Measurements from ENCODE around the gene MMP21. TPM values are rescaled to one million over a fixed set of nuclear protein-coding genes. Genes with fewer than 3 reads are reported as not detected.

Gene MMP21
- total and polyA plus RNA-seq, 2 donors (not counting 1 experiment from before 2014, with no cell fraction given) = 0.05 to 0.17 TPM

DNA sequence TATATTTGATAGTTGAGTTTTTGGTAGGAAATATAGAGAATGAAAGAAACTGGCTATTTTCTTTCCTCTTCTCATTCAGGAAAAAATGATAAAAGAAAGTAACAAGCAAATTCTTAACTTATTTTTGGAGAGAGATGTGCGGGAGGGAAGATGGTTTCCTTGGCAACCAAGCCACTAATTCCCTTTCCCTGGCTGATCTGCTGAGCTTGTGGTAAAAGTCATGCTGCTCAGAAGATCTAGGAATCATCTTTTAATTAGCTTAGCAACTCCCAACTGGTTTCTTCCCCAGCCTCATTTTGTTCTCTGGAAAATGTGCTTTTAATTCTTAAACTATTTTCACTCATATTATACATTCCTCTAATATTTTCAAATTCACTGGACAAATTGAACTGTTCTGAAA, 35.6 kb upstream of the MMP21 start:
- no peak for DNase-seq (ENCODE audit: low read depth in 2 of 2)
- Histone ChIP-seq H3K27ac (ENCODE audit: insufficient read depth, low read length) (no peak overlapping the region), H3K4me2 (ENCODE audit: extremely low read depth, insufficient read depth, low read length) (no peak overlapping the region)

DNA sequence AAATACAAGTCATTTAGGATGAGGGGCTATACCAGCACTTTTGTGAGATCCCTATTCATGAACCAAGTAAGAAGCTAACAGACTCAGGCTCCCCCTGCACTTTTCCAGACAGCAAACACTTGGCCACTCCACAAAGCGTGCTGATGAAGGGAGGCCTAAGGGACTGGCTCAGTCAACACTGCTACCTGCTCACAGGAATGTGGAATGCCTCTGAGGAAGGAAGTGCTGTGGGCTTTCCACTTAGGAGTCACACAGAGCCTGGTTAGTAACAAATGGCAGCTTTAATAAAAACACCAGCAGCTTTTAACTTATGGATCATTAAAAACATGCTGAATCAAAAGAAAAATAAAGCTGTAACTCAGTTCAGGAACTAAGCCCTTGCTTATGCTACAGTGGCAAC, 32.4 kb upstream of the MMP21 start:
- Histone ChIP-seq H3K9me3 (ENCODE audit: control insufficient read depth, insufficient read depth, low read depth, low read length) (no peaks in the 10 kb centered on the region), H3K4me1 (ENCODE audit: control insufficient read depth, extremely low read depth, insufficient read depth, low read length) (no peaks in the 10 kb centered on the region), H3K36me3 (ENCODE audit: control insufficient read depth, insufficient read depth, low read length) (peaks cover 2% of the 10 kb centered on the region), H3K27me3 (ENCODE audit: control insufficient read depth, insufficient read depth, low read length) (no peaks in the 10 kb centered on the region), H3K79me2 (ENCODE audit: control insufficient read depth, insufficient read depth, low read length) (no peaks in the 10 kb centered on the region), H2AFZ (ENCODE audit: low read length) (no peak overlapping the region), H3K9ac (ENCODE audit: insufficient read depth, low read length) (no peak overlapping the region), H3K27ac (ENCODE audit: insufficient read depth, low read length) (no peak overlapping the region), H3K4me3 (replicated peaks in 1 of 4; ENCODE audit: control extremely low read depth in 1 of 4, insufficient read depth in 1 of 4, low read depth in 3 of 4, low read length in 4 of 4) (no peak overlapping the region), H3K4me2 (ENCODE audit: extremely low read depth, insufficient read depth, low read length) (no peak overlapping the region), H4K20me1 (ENCODE audit: control insufficient read depth, extremely low read depth, insufficient read depth, low read length) (no peaks in the 10 kb centered on the region)
- no peak for DNase-seq (ENCODE audit: low read depth in 2 of 2)
- TF ChIP-seq, protein P1, sequence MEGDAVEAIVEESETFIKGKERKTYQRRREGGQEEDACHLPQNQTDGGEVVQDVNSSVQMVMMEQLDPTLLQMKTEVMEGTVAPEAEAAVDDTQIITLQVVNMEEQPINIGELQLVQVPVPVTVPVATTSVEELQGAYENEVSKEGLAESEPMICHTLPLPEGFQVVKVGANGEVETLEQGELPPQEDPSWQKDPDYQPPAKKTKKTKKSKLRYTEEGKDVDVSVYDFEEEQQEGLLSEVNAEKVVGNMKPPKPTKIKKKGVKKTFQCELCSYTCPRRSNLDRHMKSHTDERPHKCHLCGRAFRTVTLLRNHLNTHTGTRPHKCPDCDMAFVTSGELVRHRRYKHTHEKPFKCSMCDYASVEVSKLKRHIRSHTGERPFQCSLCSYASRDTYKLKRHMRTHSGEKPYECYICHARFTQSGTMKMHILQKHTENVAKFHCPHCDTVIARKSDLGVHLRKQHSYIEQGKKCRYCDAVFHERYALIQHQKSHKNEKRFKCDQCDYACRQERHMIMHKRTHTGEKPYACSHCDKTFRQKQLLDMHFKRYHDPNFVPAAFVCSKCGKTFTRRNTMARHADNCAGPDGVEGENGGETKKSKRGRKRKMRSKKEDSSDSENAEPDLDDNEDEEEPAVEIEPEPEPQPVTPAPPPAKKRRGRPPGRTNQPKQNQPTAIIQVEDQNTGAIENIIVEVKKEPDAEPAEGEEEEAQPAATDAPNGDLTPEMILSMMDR (conservative IDR thresholded peaks at IDR 0.05 in 1 of 2, IDR thresholded peaks at IDR 0.05 in 1 of 2; ENCODE audit: low read depth in 1 of 2, low read length in 2 of 2) = no peak
- TF ChIP-seq EZH2 (IDR thresholded peaks at IDR 0.05; ENCODE audit: low read length, missing control alignments) = no peak

More for the DNA sequence above, 35.6 kb upstream of the MMP21 start:
- no peak overlapping the region for H2AFZ ChIP-seq (ENCODE audit: low read length)
- no peaks in the 10 kb centered on the region for H3K9me3 ChIP-seq (ENCODE audit: control insufficient read depth, insufficient read depth, low read depth, low read length)
- no peak overlapping the region for H3K9ac ChIP-seq (ENCODE audit: insufficient read depth, low read length)
- H3K79me2 ChIP-seq (ENCODE audit: control insufficient read depth, insufficient read depth, low read length) = no peaks in the 10 kb centered on the region
- peaks cover 2% of the 10 kb centered on the region for H3K36me3 ChIP-seq (ENCODE audit: control insufficient read depth, insufficient read depth, low read length)
- no peak overlapping the region for H3K4me3 ChIP-seq (replicated peaks in 1 of 4; ENCODE audit: control extremely low read depth in 1 of 4, insufficient read depth in 1 of 4, low read depth in 3 of 4, low read length in 4 of 4)
- TF ChIP-seq, protein P1 (conservative IDR thresholded peaks at IDR 0.05 in 1 of 2, IDR thresholded peaks at IDR 0.05 in 1 of 2; ENCODE audit: low read depth in 1 of 2, low read length in 2 of 2) = no peak
- no peak for TF ChIP-seq EZH2 (IDR thresholded peaks at IDR 0.05; ENCODE audit: low read length, missing control alignments)
- no peaks in the 10 kb centered on the region for H4K20me1 ChIP-seq (ENCODE audit: control insufficient read depth, extremely low read depth, insufficient read depth, low read length)
- H3K27me3 ChIP-seq (ENCODE audit: control insufficient read depth, insufficient read depth, low read length) = no peaks in the 10 kb centered on the region
- no peaks in the 10 kb centered on the region for H3K4me1 ChIP-seq (ENCODE audit: control insufficient read depth, extremely low read depth, insufficient read depth, low read length)

DNA sequence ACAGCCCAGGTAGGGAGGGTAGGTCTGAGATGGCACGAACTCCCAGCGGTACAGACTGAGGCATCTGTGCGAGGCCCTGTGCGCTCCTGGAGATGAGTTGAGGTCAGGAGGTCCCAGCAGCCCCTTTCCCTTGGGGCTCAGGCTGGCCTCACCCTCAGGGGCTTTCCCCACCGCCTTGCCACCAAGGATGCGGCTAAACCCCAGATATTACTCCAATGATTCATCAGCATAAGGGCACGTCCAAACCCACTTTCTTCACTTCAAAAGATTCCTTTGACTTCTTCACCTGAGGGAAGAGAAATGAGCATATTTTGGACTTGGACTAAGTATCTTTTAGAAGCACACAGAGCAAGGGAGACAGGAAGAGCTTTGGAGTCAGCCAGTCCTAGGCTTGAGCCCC, 27.1 kb upstream of the MMP21 start:
- Histone ChIP-seq H3K36me3 (ENCODE audit: control insufficient read depth, insufficient read depth, low read length) (peaks cover 2% of the 10 kb centered on the region), H3K27ac (ENCODE audit: insufficient read depth, low read length) (no peak overlapping the region), H3K4me2 (ENCODE audit: extremely low read depth, insufficient read depth, low read length) (no peak overlapping the region), H3K9me3 (ENCODE audit: control insufficient read depth, insufficient read depth, low read depth, low read length) (no peaks in the 10 kb centered on the region), H4K20me1 (ENCODE audit: control insufficient read depth, extremely low read depth, insufficient read depth, low read length) (no peaks in the 10 kb centered on the region), H3K4me1 (ENCODE audit: control insufficient read depth, extremely low read depth, insufficient read depth, low read length) (no peaks in the 10 kb centered on the region), H3K9ac (ENCODE audit: insufficient read depth, low read length) (no peak overlapping the region), H3K4me3 (replicated peaks in 1 of 4; ENCODE audit: control extremely low read depth in 1 of 4, insufficient read depth in 1 of 4, low read depth in 3 of 4, low read length in 4 of 4) (no peak overlapping the region), H2AFZ (ENCODE audit: low read length) (no peak overlapping the region), H3K79me2 (ENCODE audit: control insufficient read depth, insufficient read depth, low read length) (no peaks in the 10 kb centered on the region), H3K27me3 (ENCODE audit: control insufficient read depth, insufficient read depth, low read length) (no peaks in the 10 kb centered on the region)
- no peak for DNase-seq (ENCODE audit: low read depth in 2 of 2)
- TF ChIP-seq, protein P1 (conservative IDR thresholded peaks at IDR 0.05 in 1 of 2, IDR thresholded peaks at IDR 0.05 in 1 of 2; ENCODE audit: low read depth in 1 of 2, low read length in 2 of 2) = no peak
- no peak for TF ChIP-seq EZH2 (IDR thresholded peaks at IDR 0.05; ENCODE audit: low read length, missing control alignments)
